Inflammatory macrophage (primary cell): ENCODE data around the gene RMI2.

ENCODE experiments used
- DNase-seq, 2 donors: peaks; one replicate each; pipeline ENCODE4 v3.0.0-alpha.2; 2020 to 2022

RMI2 gene

DNA sequence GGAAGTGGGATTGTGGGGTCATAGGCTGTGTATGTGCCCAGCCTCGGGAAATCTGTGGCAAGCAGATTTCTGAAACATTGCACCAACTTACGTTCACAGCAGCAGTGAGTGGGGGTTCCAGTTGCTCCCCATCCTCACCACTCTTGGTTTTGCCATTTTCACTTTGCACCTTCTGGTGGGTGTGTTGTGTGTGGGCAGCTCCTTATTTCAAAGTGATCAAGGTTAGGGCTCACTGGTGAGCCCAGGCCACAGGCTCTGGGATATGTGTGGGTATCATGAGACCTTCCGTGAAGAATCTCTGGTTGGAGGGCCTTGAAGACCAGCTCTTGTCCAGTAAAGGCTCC, 34.7 kb upstream of the RMI2 start:
- no peak for DNase-seq

DNA sequence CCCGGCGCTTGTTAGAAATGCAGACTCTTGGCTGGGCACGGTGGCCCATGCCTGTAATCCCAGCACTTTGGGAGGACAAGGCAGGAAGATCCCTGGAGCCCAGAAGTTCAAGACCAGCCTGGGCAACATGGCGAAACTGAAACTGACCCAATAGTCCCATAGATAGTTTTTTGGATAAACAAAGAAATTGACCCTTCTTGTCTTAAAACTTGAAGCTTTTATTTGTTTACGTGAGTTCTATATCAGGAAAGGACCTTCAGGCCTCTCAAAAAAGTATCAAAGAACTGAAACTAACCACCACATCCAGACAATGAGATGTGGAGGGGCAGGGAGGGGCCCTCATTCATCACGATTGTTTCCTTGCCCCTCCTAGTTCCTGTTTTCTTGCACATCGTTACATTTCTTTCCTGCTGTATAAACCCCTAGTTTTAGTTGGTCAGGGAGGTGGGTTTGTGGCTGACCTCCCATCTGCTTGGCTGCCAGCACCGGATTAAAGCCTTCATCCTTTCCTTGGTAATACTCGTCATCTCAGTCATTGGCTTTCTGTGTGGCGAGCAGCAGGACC, 34.2 kb upstream of the RMI2 start:
- DNase-seq, result peak; percentile 17 to 71

DNA sequence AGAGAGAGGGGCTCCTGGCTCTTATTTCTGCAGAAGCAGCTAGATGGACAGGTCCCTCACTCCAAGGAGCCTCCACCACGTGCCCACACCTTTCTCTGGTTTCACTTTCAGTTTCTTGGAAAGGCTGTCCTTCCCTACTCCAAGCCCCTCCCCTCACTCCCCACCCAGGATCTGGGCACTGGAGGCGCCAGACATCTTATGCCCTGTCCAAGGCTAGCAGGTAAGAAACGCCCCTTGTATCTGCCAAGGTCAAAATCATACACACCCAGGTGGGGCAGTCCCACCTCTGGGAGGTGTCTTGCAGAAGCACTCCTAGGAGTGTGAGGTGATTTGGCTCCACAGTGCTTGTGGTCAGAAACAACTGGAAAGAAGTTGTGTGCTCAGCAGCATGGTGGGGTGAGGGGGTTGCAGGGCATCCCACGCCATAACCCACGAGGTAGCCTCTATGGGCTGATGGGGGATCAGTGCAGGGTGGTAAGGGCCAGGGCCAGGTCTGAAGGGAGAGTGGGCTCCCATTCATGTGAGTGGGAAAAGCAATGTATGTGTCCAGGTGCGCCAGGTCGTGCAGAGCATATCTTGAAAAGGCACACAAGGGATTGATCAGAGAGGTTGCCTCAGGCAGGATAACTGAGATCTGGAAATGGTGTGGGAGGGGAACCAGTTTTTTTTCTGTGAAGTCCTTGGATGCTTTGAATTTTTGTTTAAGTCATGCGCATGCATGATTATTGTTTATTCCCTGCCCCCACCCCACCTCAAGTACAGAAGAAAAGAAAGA, 32.4 kb upstream of the RMI2 start:
- DNase-seq, result no peak

DNA sequence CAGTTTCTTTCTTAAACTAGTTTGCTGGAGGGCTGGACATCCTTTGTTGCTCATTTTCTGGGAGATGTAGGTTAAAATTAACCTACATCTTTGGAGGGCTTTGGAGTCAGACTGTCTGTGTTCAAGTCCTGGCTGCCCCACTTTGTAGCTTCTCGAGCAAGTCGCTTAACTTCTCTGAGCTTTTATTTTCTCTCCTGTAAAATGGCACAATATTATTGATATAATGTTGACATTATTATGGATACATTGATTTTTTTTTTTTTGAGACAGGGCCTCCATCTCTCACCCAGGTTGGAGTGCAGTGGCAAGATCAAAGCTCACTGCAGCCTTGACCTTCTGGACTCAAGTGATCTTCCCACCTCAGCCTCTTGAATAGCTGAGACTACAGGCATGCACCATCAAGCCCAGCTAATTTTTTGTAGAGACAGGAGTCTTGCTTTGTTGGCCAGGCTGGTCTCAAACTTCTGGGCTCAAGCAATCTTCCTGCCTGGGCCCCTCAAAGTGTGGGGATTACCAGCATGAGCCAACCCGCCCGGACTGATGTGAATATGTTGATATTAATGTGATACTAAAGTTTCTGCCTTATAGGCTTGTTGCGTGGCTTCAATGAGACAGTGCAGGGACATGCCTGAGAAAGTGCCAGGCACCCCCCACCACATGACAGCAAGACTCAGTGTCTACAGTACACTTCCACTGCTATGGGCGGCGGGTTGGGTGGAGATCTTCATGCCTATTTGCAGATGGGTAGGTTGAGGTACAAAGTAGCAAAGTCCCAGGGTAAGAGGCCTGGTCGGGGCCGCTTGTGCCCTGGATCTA, 31.6 kb upstream of the RMI2 start:
- DNase-seq, result no peak

DNA sequence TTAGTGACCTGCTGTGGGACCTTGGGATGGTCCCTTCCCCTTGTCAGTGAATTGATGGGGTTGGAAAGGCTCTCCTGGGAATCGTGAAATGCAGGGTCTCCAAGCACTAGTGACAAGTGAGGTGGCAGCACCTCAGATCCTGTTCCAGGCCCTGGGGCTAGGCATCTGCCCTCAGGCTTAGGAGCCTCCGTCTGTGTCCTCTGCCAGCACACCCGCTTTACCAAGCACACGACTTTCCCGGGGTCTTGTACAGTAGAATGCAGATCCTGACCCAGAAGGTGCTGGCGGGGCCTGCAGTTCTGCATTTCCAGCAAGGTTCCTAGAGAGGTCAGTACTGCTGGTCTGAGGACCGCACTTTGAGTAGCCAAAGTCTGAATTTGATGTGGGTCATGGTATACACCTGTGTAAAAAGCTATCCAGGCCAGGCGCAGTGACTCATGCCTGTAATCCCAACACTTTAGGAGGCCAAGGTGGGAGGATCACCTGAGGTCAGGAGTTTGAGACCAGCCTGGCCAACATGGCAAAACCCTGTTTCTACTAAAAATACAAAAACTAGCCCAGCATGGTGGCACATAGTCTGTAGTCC, 30.9 kb upstream of the RMI2 start:
- DNase-seq, result no peak

DNA sequence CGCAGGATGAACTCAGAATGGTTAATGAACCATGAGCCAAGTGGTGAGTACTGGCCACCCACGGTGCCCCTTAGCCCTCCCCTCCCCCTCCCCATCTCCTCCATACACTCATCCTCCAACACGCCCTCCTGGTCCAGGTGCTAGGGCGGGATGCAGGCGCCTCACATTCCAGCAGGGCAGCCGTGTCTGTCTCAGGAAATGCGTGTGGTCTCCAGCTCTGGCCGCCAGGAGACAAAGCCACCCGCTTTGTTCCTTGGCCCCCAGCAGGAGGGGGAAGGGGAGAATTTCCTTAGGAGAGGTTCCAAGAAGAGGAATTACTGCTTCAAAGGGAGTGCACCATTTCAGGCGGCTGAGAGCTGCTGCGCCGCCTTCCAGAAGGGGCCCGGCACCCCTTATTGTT, 29.7 kb upstream of the RMI2 start:
- no peak for DNase-seq

DNA sequence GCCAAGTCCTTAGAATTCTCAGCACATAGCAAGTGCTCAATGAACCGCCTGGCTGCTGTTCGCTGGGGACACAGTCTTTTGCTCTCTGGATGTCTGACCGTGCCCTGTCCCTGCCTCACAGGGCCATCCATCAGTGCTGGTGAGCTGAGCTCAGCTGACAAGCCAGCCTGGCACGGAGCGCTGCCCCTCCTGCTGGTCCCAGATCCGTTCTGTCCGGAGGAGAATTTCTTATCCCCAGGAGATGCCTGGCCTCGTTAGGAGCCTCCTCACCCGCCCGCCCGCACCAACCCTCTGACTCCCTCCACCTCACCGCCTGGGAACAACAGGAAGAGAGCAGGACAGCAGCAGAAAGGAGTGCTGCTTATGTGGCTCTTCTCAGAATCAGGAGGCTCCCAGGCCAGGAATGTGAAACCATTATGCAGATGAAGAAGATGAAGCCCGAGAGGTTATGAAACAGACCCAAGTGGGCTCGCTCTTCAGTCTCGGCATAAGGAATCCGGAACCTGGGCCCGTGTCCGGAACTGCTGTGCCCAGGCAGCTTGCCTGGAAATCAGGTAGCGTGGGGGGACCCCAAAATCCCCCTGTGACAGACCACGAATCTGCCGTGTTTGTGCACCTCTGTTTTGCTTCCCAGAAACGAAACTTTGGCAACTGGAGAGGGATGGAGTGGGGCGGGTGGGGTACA, 28.8 kb upstream of the RMI2 start:
- no peak for DNase-seq

DNA sequence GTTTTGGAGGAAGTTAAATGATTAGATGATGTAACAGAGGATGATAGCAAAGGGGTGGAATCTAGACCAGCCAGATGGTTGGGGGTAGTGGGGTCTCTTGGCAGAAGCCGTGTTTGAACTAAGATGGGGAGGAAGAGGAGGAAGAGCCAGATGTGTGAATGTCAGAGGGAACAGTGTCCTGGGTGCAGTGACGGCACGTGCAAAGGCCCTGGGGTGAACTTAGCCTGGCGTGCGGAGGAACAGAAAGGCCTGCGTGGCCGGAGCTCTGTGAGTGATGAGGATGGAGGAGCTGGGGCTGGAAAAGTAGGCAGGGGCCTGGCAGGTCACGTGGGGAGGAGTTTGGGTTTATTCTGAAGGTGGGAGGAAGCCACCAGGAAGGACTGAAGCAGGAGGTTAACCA, 26.4 kb upstream of the RMI2 start:
- DNase-seq, result no peak

DNA sequence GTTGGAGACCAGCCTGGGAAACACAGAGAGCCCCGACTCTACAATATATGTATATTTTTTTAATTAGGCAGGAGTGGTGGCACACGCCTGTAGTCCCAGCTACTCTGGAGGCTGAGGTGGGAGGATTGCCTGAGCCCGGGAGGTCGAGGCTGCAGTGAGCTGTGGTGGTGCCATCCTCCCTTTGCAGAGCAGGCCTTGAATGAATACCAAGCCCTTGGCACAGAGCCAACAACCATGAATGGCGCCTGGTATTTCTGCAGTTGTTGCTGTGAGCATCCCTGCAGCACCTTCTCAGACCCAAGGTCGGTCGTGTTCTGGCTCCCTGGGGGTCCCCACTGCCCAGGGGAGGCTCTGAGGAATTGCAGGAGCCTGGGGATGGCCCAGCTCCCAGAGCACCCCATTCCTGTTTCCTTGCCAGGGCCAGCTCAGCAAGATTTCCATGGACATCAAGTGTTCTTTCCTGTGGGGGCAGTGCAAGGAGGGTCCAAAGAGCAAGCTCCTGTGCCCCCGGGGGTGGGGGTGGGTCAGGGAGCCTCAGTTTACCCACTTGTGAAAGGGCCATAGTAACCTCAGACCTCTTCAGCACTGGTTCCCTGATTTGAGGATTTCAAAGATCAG, 25.6 kb upstream of the RMI2 start:
- DNase-seq, result no peak

DNA sequence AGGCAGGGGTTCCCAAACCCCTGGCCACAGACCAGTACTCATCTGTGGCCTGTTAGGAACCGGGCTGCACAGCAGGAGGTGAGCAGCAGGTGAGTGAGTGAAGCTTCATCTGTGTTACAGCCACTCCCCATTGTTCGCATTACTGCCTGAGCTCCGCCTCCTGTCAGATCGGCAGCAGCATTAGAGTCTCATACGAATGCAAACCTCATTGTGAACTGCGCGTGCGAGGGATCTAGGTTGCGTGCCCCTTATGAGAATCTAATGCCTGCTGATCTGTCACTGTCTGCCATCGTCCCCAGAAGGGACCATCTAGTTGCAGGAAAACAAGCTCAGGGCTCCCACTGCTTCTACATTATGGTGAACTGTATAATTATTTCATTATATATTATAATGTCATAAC, 25.1 kb upstream of the RMI2 start:
- no peak for DNase-seq

DNA sequence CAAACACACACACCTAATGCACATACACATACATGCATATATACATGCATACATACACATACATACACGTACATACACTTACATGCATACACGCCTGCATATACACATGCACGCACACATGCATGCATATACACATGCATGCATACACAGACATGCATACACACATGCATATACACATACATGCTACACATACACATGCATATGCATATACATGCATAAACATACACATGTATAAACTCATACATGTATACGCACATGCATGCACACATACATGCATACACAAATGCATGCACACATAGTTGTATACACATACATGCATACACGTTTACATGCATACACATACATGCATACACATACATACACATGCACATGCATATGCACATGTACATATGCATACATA, 23.6 kb upstream of the RMI2 start:
- no peak for DNase-seq

DNA sequence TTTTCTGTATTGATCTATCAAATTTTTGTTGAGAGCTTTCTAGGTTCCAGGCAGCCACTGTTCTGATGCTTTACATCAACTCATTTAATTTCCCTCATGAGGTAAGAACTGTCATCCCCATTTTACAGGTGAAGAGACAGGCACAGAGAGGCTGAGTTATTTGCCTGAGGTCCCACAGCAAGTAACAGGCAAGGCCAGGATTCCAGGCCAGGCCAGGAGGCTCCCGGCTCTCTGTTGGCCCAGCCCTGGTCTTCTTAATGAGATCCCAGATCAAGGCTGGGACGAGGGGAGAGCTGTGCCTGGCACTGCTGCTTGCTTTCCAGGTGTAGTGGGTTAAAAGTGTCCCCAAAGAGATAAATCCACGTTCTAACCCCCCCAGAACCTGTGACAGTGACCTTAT, 22.4 kb upstream of the RMI2 start:
- no peak for DNase-seq

DNA sequence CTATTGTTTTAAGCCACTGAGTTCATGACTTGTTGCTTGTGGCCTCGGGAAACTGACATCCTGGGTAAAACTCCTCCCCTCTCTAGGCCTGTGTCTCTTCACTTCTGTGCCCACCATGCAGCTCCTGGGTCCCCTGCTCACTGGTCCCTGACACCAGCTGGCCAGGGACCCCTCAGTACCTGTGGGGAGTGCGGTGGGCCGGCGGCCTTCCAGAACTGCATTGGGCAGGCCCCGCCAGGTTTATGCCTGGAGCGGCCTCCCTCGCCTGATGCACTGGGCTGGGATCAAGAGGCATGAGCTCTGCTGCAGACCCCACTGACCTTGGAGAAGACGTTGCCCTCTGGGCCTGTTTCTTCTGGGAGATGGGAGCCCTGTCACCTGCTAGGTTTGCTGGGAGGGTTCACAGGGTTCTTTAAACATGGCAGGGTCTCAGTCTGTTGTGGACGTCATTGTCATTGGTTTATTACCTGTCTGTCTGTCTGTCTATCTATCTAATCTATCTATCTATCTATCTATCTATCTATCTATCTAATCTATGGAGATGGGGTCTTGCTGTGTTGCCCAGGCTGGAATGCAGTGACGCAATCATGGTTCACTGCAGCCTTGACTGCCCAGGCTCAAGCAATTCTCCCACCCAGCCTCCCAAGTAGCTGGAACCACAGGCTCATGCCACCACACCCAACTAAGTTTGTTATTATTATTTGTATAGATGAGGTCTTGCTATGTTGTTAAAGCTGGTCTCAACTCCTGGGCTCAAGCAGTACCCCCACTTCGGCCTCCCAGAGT, 21.5 kb upstream of the RMI2 start:
- DNase-seq, result no peak

DNA sequence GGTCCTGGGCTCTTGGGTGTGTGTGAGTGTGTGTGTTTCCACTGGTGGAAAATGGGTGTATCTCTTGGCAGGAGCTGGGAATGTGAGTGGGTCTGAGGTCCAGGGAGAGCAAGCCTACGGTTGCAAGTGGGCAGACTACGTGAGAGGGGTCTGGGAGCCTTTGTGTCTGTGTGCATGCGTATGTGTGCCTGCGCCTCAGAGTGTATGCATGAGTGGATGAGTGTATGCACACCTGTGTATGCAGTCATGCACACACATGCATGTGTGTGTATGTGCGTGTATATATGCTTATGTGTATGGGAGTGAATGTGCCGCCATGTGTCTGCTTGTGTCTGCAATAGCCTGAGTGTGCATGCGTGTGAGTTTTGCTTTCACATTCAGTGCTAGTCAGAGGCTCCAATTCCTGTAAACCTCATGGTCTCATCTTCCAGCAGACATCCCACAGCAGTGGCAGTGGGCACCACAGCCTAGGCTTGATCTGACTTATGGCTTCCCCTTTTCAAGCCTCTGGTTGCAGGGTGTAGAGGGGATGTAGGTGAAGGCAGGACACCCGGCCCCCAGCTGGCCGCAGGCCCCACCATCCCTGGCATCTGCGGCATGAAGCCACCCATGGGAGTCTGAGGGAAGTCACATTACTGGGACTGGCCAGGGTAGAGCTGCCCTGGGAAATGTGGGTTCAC, 19.7 kb upstream of the RMI2 start:
- peak; percentile 44 to 64 for DNase-seq

DNA sequence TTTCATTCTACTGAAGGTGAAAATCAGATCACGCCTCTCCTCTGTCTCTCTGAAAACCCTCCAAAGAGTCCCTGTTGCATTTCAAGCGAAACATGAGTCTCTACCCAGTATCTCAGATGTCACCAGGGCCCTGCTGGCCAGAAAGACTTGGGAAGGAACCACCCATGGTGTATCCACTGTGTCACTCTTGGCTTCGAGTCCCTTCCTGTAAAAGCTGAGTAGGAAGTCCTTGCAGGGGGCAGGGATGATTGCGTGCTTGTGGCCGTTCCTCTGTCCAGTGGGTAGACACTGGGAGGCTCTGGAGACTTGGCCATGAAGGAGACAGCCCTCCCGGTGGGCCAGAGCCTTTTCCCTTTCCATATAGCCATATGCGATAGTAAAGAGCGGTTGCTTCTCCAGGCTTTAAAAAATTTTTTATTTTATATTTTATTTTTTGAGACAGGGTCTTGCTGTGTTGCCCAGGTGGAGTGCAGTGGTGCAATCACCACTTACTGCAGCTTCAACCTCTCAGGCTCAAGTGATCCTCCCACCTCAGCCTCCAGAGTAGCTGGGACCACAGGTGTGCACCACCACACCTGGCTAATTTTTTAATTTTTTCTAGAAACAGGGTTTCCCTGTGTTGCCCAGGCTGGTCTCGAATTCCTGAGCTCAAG, 19.0 kb upstream of the RMI2 start:
- DNase-seq, result peak; percentile 59 to 83

DNA sequence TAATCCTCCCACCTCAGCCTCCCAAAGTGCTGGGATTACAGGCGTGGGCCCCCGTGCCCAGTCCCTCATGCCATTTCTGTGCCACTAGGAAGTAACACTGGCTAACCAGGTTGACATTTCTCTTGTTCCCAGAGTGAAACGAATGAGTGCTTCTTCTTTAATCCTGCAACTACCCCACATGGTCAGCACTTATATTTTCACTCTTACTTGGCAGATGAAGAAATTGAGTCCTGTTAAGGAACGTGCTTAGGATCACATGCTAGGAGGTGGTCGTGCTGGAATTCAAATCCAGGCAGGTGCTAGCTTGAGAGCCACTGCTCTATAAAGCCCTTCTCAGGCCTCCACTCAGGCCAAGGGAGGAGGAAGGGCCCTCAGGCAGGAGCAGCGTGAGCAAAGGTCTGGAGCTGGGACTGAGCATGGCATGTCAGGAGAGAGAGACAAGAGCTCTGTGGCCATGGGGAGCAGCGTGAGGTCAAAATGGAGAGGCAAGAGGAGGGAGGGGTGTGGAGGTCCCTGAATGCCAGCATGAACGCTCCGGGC, 18.5 kb upstream of the RMI2 start:
- DNase-seq, result no peak

DNA sequence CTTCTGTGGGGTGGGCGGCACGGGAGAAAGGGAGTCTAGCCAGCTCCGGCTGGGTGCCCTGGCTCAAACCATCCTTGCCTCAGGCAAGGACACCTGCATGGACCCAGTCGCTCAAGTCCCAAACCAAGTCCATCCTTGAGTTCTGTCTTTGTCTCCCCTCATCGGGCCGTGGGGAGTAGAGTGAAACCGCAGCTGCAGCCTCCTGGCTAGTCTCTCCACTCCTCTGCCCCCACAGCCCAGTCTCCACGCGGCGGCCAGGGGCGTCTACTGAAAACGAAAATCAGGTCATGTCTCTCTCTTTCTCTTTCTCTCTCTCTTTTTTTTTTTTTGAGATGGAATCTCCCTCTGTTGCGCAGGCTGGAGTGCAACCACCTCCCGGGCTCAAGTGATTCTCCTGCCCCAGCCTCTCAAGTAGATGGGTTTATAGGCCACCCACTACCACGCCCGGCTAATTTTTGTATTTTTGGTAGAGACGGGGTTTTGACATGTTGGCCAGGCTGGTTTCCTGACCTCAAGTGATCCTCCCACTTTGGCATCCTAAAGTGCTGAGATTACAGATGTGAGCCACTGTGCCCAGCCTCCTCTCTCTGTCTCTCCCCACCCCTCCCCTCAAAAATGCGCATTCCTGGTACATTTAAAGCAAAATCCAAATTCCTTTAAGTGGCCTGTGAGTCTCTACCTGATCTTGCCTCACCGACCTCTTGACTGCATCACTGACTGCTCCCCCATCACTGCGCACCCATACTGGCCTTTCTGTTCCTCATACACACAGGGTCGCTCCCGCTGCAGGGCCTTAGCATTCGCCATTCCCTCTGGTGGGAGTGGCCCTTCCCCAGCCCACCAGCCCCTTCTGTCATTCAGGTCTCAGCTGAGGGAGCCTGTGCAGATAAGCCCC, 17.7 kb upstream of the RMI2 start:
- DNase-seq, result no peak

DNA sequence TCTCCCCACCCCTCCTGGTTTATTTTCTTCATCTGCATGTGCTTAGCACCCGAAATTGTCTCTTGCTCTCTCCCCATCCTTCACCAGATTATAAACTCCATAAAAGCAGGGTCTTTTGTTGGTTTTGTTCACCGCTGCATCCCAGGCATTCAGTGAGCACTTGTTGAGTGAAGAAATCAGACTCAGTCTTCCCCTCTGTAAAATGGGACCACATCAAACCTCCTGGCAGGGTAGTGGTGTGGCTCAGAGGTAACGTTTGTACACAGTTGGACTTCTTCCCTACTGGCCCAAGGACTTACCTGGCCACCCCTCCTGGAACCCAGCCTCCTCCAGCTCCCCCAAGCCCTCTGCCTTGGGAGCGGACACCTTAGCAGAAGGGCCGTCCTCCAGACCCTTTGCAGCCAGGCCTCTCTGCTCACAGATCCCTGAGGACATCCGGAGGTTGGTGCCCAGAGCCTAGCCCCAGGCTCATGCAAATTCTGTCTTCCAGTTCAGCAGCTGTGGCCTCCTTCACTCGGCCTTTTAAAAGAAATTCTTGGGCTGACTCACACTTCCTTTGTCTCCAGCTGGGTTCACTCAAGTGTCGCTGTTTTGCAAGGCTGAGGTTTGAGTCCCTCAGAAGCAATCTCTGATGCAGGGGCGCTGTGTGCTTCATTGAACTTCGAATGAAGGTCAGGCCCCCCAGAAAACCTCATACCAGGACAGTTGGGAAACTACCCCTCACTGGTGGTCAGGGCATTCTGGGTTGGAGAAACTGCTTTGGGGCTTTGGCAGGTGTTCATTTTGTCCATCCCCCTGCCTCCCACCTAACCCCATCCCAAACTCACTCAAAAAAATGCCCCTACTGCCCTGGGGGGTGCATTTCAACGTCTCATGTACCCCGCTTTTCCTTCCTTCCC, 16.8 kb upstream of the RMI2 start:
- peak; percentile 82 to 83 for DNase-seq
